IPS-11a (cell line): ENCODE measurements around the gene USO1.
"Not testable (repeated sequence)": the region's sequence is repeated elsewhere in the genome, so short reads cannot be mapped to it uniquely, and the experiment has no call there.

Source experiments
- H3K4me3 ChIP-seq: one replicate; pipeline ENCODE4 v1.5.1; 2013; ENCODE audit warnings: low read depth, low read length, control low read depth

The USO1 gene

DNA sequence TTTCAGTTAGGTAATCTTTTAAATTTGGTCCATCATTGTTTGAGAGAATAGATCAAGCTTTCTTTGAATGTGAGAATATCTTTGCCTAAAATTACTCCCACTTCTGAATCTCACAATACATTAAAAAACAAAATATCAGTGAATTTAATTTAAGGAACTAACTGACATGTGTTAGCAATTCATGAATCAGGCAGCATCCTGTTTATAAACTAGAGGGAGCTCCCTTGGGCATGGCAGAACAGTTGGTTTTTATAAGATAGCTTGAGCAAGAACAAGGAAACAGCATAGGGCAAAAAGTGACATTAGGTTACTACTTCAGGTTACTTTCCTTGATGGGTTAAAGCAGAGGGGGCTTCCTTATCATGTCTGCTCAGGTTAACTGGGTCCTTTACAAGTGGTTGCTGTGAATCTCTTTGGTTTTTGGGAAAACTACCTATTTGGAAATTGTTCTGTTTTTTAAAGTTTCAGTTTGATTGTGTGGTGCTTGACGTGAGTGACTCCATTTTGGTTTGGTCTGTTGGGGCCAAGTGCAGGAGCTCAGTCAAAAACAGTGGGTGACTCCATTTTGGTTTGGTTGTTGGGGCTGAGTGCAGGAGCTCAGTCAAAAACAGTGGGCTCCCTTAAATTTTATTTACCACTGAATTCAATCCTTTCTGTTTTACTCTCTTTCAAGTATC, 109.9 kb downstream of the USO1 start:
- no peak overlapping the region for H3K4me3 ChIP-seq

DNA sequence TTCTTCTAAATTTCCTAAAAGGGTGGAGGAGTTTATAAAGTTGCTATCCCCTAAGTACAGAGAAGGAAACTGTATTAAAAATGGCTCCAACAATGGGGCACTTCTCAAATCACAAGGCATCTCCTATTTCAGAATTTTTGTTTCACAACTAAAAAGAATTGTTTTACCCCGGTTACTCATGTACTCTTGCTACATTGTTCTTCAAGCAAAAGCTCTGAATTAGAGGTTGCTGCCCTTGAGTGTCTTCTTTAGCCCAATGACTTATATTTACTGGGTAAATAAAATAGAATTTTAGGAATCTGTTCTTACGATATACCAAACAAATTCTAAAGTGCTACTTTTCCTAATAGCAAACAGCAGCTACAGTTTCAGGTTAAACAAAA, 110.4 kb downstream of the USO1 start:
- no peak overlapping the region for H3K4me3 ChIP-seq

DNA sequence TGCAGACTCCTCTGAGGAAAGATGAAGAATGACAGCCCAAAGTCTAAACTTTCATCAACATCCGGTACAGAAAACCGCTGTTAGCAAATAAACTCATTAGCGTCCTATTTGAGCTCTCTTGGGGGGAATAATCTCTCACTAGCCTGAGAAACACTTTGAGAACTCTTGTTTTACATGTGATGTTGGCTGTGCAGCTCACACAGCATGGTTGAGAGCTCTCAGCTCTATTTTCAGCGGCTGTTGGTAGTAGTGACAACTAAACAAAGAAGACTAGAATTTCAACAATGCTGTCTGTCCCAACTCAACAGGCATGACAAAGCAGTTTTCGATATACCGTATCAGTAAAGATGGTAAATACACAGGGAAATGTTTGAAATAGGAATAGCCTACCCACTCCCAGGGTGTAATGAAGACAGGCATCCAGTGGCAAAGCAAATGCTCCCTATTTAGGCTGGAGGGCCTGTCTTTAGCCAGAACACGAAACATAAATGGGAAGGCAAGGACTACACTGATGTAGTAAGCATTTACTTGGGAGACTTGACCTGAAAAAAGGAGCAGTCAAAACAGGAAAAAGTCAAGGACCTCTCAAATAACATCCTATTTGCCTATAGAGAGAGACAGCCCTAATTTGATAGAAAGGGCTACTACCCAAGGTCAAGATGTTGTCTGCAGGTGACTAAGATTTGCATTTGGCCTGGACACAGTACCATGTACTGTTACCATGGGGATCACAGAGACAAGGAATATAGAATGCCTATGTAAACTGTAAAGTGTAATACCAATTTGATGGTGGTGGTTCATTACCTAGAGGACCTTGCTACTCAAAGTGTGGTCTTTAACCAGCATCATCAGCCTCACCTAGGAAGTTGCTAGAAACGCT, 117.5 kb downstream of the USO1 start:
- no peak overlapping the region for H3K4me3 ChIP-seq

DNA sequence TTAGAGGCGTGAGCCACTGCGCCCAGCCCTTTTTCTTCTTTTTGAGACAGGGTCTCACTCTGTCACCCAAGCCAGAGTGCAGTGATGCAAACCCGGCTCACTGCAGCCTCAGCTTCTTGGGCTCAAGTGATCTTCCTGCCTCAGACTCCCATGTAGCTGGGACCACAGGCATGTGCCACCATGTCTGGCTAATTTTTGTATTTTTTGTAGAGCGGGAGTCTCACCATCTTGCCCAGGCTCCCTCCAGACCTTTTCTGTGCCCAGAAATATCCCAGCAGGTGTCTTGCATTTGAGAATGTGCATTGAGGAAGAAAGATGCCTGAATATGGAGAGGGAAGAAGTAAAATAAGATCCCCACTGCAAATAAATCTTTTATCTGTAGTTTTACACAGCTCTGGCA, 119.2 kb downstream of the USO1 start:
- no peak overlapping the region for H3K4me3 ChIP-seq

DNA sequence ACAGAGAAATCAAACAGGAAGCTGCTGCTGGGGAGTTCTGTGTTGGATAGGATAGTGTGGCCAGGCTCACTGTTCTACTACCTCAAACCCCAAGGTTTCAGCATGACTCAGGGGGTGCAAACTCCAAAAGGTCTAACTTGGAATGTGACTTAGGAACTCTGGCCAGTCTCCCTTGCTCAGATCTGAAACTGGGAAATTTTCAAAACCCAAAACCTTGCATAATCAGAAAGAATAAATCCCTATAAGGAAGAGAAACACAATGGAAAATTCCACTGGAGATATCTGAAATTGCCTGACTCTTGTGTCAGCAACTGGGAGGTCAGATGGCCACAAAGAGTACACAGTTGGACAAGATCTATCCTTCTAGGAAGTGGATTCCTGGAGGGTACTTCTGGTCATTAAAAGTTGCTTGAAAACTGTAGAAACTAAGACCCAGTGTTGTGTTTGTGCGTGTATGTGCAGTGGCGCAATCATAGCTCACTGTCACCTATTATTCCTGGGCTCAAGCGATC, 119.8 kb downstream of the USO1 start:
- no peak overlapping the region for H3K4me3 ChIP-seq

DNA sequence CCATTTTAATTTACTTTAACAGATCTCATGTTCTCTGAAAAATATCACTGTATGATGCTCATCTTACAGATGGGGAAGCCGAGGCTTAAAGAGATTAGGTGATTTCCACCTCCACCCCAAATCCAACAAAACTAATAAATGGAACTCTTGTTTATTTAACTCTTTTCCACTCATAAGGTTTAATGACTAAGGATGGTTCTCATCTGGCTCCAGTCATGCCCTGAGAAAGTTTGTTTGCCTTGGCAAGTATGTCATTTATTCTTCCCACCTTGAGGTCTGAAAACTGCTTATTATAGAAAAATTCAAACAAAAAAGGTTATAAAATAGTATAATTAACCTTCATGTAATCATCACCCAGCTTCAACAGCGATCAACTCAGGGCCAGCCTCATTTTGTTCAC, 121.6 kb downstream of the USO1 start:
- H3K4me3 ChIP-seq, result no peak overlapping the region

DNA sequence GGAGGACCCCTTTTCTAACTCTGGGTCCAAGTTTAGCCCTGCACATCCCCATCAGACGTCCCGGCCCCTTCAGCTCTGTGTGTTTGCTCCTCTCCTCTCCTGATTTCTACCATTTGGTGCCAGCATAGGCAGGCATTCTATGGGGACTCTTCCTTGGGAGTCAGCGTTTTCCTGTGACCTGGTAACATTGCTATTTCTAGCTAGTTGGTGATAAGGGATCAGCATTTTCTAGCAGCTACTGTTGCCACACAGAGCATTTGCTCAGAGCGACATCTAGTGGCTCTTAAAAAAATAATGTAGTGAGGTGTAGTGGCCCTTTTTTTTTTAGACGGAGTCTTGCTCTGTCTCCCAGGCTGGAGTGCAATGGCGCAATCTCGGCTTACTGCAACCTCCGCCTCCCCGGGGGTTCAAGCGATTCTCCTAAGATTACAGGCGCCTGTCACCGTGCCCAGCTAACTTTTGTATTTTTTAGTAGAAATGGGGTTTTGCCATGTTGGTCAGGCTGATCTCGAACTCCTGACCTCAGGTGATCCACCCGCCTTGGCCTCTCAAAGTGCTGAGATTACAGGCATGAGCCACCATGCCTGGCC, 123.9 kb downstream of the USO1 start:
- H3K4me3 ChIP-seq, result not testable (repeated sequence)

DNA sequence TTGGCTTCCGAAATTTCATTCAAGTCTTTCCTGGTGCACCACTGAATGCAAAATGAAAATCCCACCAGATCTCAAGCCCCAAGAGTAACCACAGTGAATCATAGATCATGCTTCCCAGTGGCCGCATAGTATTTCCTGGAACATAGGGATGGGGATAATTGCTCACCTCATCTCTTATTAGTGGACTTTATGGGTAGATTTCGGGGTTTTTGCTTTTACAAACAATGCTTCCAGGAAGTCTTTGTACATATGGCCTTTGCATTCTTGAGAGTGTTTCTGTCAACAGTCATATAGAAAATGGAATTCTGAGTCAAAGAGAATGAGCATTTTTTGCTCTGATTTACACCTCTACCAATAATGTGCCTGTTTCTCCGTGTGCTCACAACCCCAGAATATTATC, 124.5 kb downstream of the USO1 start:
- H3K4me3 ChIP-seq, result no peak overlapping the region

DNA sequence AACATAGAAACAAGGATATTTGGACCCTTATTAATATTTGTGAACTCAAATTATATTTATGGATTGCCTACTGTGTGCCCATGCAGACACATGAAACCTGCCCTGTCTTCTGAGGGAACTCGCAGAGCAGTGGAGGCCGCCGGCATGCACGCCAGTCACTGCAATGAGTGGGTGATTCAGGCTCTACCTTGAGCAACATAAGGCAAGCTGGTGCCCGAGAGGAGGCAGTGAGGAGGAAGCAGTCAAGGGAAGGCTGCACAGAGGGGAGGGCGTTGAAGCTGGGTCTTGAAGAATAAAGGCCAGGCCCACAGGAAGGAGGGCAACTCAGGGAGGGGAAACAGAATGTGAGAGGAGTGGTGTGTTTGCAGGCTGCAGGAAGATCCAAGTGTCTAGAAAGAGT, 125.1 kb downstream of the USO1 start:
- no peak overlapping the region for H3K4me3 ChIP-seq

DNA sequence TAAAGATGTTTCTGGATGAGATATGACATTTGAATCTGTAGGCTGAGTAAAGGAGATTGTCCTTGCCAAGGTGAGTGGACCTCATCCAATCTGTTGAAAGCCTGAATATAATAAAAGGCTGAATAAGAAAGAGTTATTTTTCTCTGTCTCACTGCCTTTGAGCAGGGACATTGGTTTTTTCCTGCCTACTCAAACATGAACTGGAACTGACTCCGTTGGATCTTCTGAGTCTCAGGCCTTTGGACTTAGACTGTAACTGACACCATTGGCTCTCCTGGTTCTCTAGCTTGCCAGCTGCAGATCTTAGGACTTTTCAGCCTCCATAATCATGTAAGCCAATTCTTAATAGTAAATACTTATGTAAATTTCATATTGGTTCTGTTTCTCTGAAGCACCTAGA, 134.3 kb downstream of the USO1 start:
- H3K4me3 ChIP-seq, result no peak overlapping the region

DNA sequence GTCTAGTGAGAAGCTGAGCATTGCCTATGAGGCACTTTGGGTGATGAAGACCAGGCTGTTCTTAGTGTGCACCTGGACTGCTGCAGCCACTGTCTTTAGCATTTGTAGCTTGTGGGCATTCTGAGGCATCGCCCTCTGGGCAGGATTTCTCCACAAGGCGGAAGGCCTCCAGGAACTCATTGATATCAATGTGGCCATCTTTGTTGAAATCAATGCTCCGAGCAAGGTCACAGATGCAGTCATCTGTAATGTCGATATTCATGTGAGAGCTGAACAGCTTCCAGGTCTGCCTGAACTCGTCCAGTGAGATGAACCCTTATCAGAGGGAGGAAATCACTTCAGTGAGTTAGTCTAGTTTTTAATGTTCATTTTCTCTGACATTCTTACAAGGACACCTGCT, 136.2 kb downstream of the USO1 start:
- H3K4me3 ChIP-seq, result no peak overlapping the region
